ENCODE results near the gene TADA2A. TPM values are rescaled to one million over a fixed set of nuclear protein-coding genes. Genes with fewer than 3 reads are reported as not detected.
A peak's percentile ranks its signal among the peaks of the same experiment; 100 is the strongest.

The TADA2A gene
- total RNA-seq: 10 to 100 TPM; 29.2 to 36.7 TPM

- Mint-ChIP-seq H3K9me3 (no peaks in the 10 kb centered on the region), H3K27ac (peak within 1 kb of the TSS; percentile 98), H3K27me3 (no peaks in the 10 kb centered on the region), H3K4me3 (peak within 1 kb of the TSS; percentile 99), H3K36me3 (ENCODE audit: low read depth) (peaks cover 63% of the 10 kb centered on the region), H3K4me1 (peaks cover 28% of the 10 kb centered on the region)
- peak; percentile 95 for ATAC-seq (replicated peaks)
Observed at GRCh38 chr17:37406635-37407461, at the start of gene TADA2A, which contains the start of gene ACACA. TADA2A (plus strand) TSS chr17:37406886; CDS start chr17:37411366, 4,480 bp downstream. ACACA (minus strand) TSS chr17:37406836; CDS start chr17:37406299, 537 bp downstream.

- H3K27me3 Mint-ChIP-seq: no peaks in the 10 kb centered on the region
- peak overlapping the region; percentile 84 for H3K27ac Mint-ChIP-seq
- peaks cover 10% of the 10 kb centered on the region for H3K4me1 Mint-ChIP-seq
- peak overlapping the region; percentile 93 for H3K4me3 Mint-ChIP-seq
- peaks cover 5% of the 10 kb centered on the region for H3K36me3 Mint-ChIP-seq (ENCODE audit: low read depth)
- peak; percentile 13 for ATAC-seq (replicated peaks)
- H3K9me3 Mint-ChIP-seq: no peaks in the 10 kb centered on the region
Observed at GRCh38 chr17:37358098-37358829, 48.4 kb upstream of the TADA2A start.

GRCh38 chr17:37358830-37359681 is 47.6 kb upstream of the TADA2A start:
- Mint-ChIP-seq H3K27ac (peak overlapping the region; percentile 84), H3K36me3 (ENCODE audit: low read depth) (peaks cover under 1% of the 10 kb centered on the region), H3K27me3 (no peaks in the 10 kb centered on the region), H3K4me1 (peaks cover 10% of the 10 kb centered on the region), H3K4me3 (peak overlapping the region; percentile 93), H3K9me3 (no peaks in the 10 kb centered on the region)
- peak; percentile 96 for ATAC-seq (replicated peaks)

GRCh38 chr17:37359682-37360188 is 47.0 kb upstream of the TADA2A start:
- H3K4me1 Mint-ChIP-seq: peaks cover 10% of the 10 kb centered on the region
- no peak for ATAC-seq (replicated peaks)
- H3K4me3 Mint-ChIP-seq: peak overlapping the region; percentile 93
- H3K27me3 Mint-ChIP-seq: no peaks in the 10 kb centered on the region
- H3K9me3 Mint-ChIP-seq: no peaks in the 10 kb centered on the region
- H3K27ac Mint-ChIP-seq: peak overlapping the region; percentile 47
- H3K36me3 Mint-ChIP-seq (ENCODE audit: low read depth): no peaks in the 10 kb centered on the region

GRCh38 chr17:37360632-37361031 is 46.1 kb upstream of the TADA2A start:
- no peak for ATAC-seq (replicated peaks)
- Mint-ChIP-seq H3K4me3 (no peak overlapping the region), H3K36me3 (ENCODE audit: low read depth) (no peaks in the 10 kb centered on the region), H3K4me1 (peaks cover 10% of the 10 kb centered on the region), H3K27me3 (no peaks in the 10 kb centered on the region), H3K9me3 (no peaks in the 10 kb centered on the region), H3K27ac (no peak overlapping the region)

- Mint-ChIP-seq H3K36me3 (ENCODE audit: low read depth) (no peaks in the 10 kb centered on the region), H3K9me3 (no peaks in the 10 kb centered on the region)
Observed at GRCh38 chr17:37361543-37361942, 45.1 kb upstream of the TADA2A start.

GRCh38 chr17:37365589-37365988 is 41.1 kb upstream of the TADA2A start:
- Mint-ChIP-seq H3K36me3 (ENCODE audit: low read depth) (no peaks in the 10 kb centered on the region), H3K27me3 (no peaks in the 10 kb centered on the region), H3K27ac (no peak overlapping the region), H3K9me3 (no peaks in the 10 kb centered on the region), H3K4me3 (no peak overlapping the region), H3K4me1 (no peaks in the 10 kb centered on the region)
- ATAC-seq (replicated peaks): no peak

More at GRCh38 chr17:37361543-37361942, 45.1 kb upstream of the TADA2A start:
- Mint-ChIP-seq H3K4me1 (peaks cover 10% of the 10 kb centered on the region), H3K27ac (no peak overlapping the region), H3K4me3 (no peak overlapping the region), H3K27me3 (no peaks in the 10 kb centered on the region)
- ATAC-seq (replicated peaks): no peak

- no peaks in the 10 kb centered on the region for H3K9me3 Mint-ChIP-seq
- H3K27me3 Mint-ChIP-seq: no peaks in the 10 kb centered on the region
- no peak overlapping the region for H3K27ac Mint-ChIP-seq
- no peak overlapping the region for H3K4me3 Mint-ChIP-seq
- no peak for ATAC-seq (replicated peaks)
- no peaks in the 10 kb centered on the region for H3K36me3 Mint-ChIP-seq (ENCODE audit: low read depth)
- H3K4me1 Mint-ChIP-seq: no peaks in the 10 kb centered on the region
Observed at GRCh38 chr17:37368577-37368976, 38.1 kb upstream of the TADA2A start.

- peak; percentile 96 for ATAC-seq (replicated peaks)
- no peaks in the 10 kb centered on the region for H3K9me3 Mint-ChIP-seq
- no peaks in the 10 kb centered on the region for H3K4me1 Mint-ChIP-seq
- H3K27me3 Mint-ChIP-seq: no peaks in the 10 kb centered on the region
- H3K27ac Mint-ChIP-seq: no peak overlapping the region
- no peak overlapping the region for H3K4me3 Mint-ChIP-seq
- no peaks in the 10 kb centered on the region for H3K36me3 Mint-ChIP-seq (ENCODE audit: low read depth)
Observed at GRCh38 chr17:37373530-37374159, 33.0 kb upstream of the TADA2A start.

GRCh38 chr17:37375706-37376105 is 31.0 kb upstream of the TADA2A start, which contains the start of gene C17orf78:
C17orf78 (plus strand) TSS chr17:37375985; CDS start chr17:37376093, 108 bp downstream.
- no peak for ATAC-seq (replicated peaks)
- no peaks in the 10 kb centered on the region for H3K4me1 Mint-ChIP-seq
- H3K9me3 Mint-ChIP-seq: no peaks in the 10 kb centered on the region
- no peaks in the 10 kb centered on the region for H3K27me3 Mint-ChIP-seq
- no peak within 1 kb of the TSS for H3K27ac Mint-ChIP-seq
- H3K36me3 Mint-ChIP-seq (ENCODE audit: low read depth): no peaks in the 10 kb centered on the region
- H3K4me3 Mint-ChIP-seq: no peak within 1 kb of the TSS

GRCh38 chr17:37382056-37382455 is 24.6 kb upstream of the TADA2A start:
- Mint-ChIP-seq H3K4me1 (no peaks in the 10 kb centered on the region), H3K27ac (no peak overlapping the region), H3K9me3 (no peaks in the 10 kb centered on the region), H3K4me3 (no peak overlapping the region), H3K36me3 (ENCODE audit: low read depth) (no peaks in the 10 kb centered on the region), H3K27me3 (no peaks in the 10 kb centered on the region)
- ATAC-seq (replicated peaks): no peak

- no peak overlapping the region for H3K27ac Mint-ChIP-seq
Observed at GRCh38 chr17:37384560-37385149, 22.0 kb upstream of the TADA2A start.

GRCh38 chr17:37385474-37385990 is 21.2 kb upstream of the TADA2A start:
- H3K4me3 Mint-ChIP-seq: no peak overlapping the region
- H3K36me3 Mint-ChIP-seq (ENCODE audit: low read depth): no peaks in the 10 kb centered on the region
- no peak for ATAC-seq (replicated peaks)
- H3K4me1 Mint-ChIP-seq: no peaks in the 10 kb centered on the region
- no peaks in the 10 kb centered on the region for H3K27me3 Mint-ChIP-seq
- H3K27ac Mint-ChIP-seq: no peak overlapping the region
- no peaks in the 10 kb centered on the region for H3K9me3 Mint-ChIP-seq

More at GRCh38 chr17:37384560-37385149, 22.0 kb upstream of the TADA2A start:
- ATAC-seq (replicated peaks): no peak
- H3K4me3 Mint-ChIP-seq: no peak overlapping the region
- no peaks in the 10 kb centered on the region for H3K4me1 Mint-ChIP-seq
- no peaks in the 10 kb centered on the region for H3K9me3 Mint-ChIP-seq
- H3K36me3 Mint-ChIP-seq (ENCODE audit: low read depth): no peaks in the 10 kb centered on the region
- no peaks in the 10 kb centered on the region for H3K27me3 Mint-ChIP-seq
